Measurements from ENCODE around the gene KIR2DL1. TPM values are rescaled to one million over a fixed set of nuclear protein-coding genes. Genes with fewer than 3 reads are reported as not detected.
"Not testable (repeated sequence)": the region's sequence is repeated elsewhere in the genome, so short reads cannot be mapped to it uniquely, and the experiment has no call there.

The KIR2DL1 gene
- total RNA-seq, 1 experiment from 2014 or later, result not detected

- no peak overlapping the region for H3K4me2 ChIP-seq (ENCODE audit: insufficient read depth, insufficient read length, low read length)
- no CpG with 5 or more reads among the region's 13 CpGs for WGBS (ENCODE audit: extremely low coverage, insufficient read length, low lambda C conversion rate)
- no peaks in the 10 kb centered on the region for H3K79me2 ChIP-seq (ENCODE audit: insufficient read depth, low read length)
- H3K27ac Mint-ChIP-seq, result no peak overlapping the region
- H2AK5ac ChIP-seq (ENCODE audit: insufficient read length, low read length), result no peak overlapping the region
- H4K91ac ChIP-seq (ENCODE audit: insufficient read length, low read depth, low read length), result no peak overlapping the region
- peaks cover 18 to 47% (median 24%) of the 10 kb centered on the region in 3 experiments; a peak in 6 of 7 replicates for H3K36me3 Mint-ChIP-seq (ENCODE audit: insufficient read depth in 1 of 3, low read depth in 3 of 3)
- no peaks in the 10 kb centered on the region for H4K20me1 ChIP-seq (ENCODE audit: control insufficient read depth, insufficient read depth, insufficient read length)
- H3K79me1 ChIP-seq (ENCODE audit: insufficient read depth, low read depth, low read length, poor library complexity, severe bottlenecking), result no peaks in the 10 kb centered on the region
- H2BK20ac ChIP-seq (ENCODE audit: low read depth, low read length, poor library complexity, severe bottlenecking), result no peak overlapping the region
- H3T11ph ChIP-seq (ENCODE audit: low read length), result no peak overlapping the region
- TF ChIP-seq CTCF (conservative IDR thresholded peaks at IDR 0.05), result no peak
- no peak overlapping the region for H3K27ac ChIP-seq (ENCODE audit: insufficient read length, low read depth, low read length)
- no peak overlapping the region for H4K8ac ChIP-seq (replicated peaks; ENCODE audit: insufficient read length, low read depth, low read length)
- H4K5ac ChIP-seq (ENCODE audit: insufficient read length, low read depth, low read length), result no peak overlapping the region
- no peak for DNase-seq
- no peaks in the 10 kb centered on the region for H3K27me3 ChIP-seq (ENCODE audit: insufficient read depth, low read length)
- H3K4me3 Mint-ChIP-seq, result no peak overlapping the region
- H2BK120ac ChIP-seq (ENCODE audit: low read depth, low read length, poor library complexity, severe bottlenecking), result no peak overlapping the region
- no peak overlapping the region for H3K14ac ChIP-seq (ENCODE audit: insufficient read depth, low read length)
- H3K9me3 Mint-ChIP-seq, result peaks cover 87 to 90% of the 10 kb centered on the region in 2 experiments
- H2AFZ ChIP-seq (ENCODE audit: low read length), result no peak overlapping the region
- H3K4me1 ChIP-seq (ENCODE audit: insufficient read depth, low read length), result no peaks in the 10 kb centered on the region
- peaks cover 65% of the 10 kb centered on the region for H3K9me3 ChIP-seq (ENCODE audit: control insufficient read depth, low read depth, low read length)
- H3K56ac ChIP-seq (ENCODE audit: insufficient read length, low read depth, low read length), result no peak overlapping the region
- no peak overlapping the region for H3K23ac ChIP-seq (ENCODE audit: insufficient read length, low read depth, low read length)
- no peak overlapping the region for H3K9ac ChIP-seq (ENCODE audit: extremely low read depth, insufficient read length, low read length)
- peaks cover 5% of the 10 kb centered on the region for H3K27me3 Mint-ChIP-seq (ENCODE audit: low read depth)
- H3K18ac ChIP-seq (ENCODE audit: insufficient read length, low read depth, low read length), result no peak overlapping the region
- no peaks in the 10 kb centered on the region for H3K23me2 ChIP-seq (ENCODE audit: insufficient read length, low read depth, low read length, poor library complexity, severe bottlenecking)
- no peak overlapping the region for H2BK12ac ChIP-seq (ENCODE audit: insufficient read length, low read depth, low read length)
- no peaks in the 10 kb centered on the region for H3K4me1 Mint-ChIP-seq
- no peak overlapping the region for H2BK15ac ChIP-seq (ENCODE audit: low read depth, low read length)
- H3K4ac ChIP-seq (ENCODE audit: low read depth, low read length), result no peak overlapping the region
- no peak overlapping the region for H2BK5ac ChIP-seq (ENCODE audit: insufficient read length, low read length)
These were observed 29.8 kb upstream of the KIR2DL1 start for GRCh38 chr19:54739587-54740497.

GRCh38 chr19:54741950-54742349 lies 27.6 kb upstream of the KIR2DL1 start:
- H3K4me1 ChIP-seq (ENCODE audit: insufficient read depth, low read length); DNase-seq; H4K5ac ChIP-seq (ENCODE audit: insufficient read length, low read depth, low read length); H2BK5ac ChIP-seq (ENCODE audit: insufficient read length, low read length); H3K27me3 ChIP-seq (ENCODE audit: insufficient read depth, low read length); H3K27me3 Mint-ChIP-seq (ENCODE audit: low read depth); H3K23ac ChIP-seq (ENCODE audit: insufficient read length, low read depth, low read length); H3K27ac Mint-ChIP-seq; H3K18ac ChIP-seq (ENCODE audit: insufficient read length, low read depth, low read length); H4K20me1 ChIP-seq (ENCODE audit: control insufficient read depth, insufficient read depth, insufficient read length); H3K56ac ChIP-seq (ENCODE audit: insufficient read length, low read depth, low read length); H2AFZ ChIP-seq (ENCODE audit: low read length); H3K14ac ChIP-seq (ENCODE audit: insufficient read depth, low read length); H3K23me2 ChIP-seq (ENCODE audit: insufficient read length, low read depth, low read length, poor library complexity, severe bottlenecking); H3T11ph ChIP-seq (ENCODE audit: low read length); H2BK12ac ChIP-seq (ENCODE audit: insufficient read length, low read depth, low read length); H2AK5ac ChIP-seq (ENCODE audit: insufficient read length, low read length); H2BK20ac ChIP-seq (ENCODE audit: low read depth, low read length, poor library complexity, severe bottlenecking); H2BK120ac ChIP-seq (ENCODE audit: low read depth, low read length, poor library complexity, severe bottlenecking); H3K4ac ChIP-seq (ENCODE audit: low read depth, low read length); H3K79me1 ChIP-seq (ENCODE audit: insufficient read depth, low read depth, low read length, poor library complexity, severe bottlenecking); H3K4me1 Mint-ChIP-seq; H3K4me2 ChIP-seq (ENCODE audit: insufficient read depth, insufficient read length, low read length); H4K8ac ChIP-seq (replicated peaks; ENCODE audit: insufficient read length, low read depth, low read length); H4K91ac ChIP-seq (ENCODE audit: insufficient read length, low read depth, low read length); H3K79me2 ChIP-seq (ENCODE audit: insufficient read depth, low read length); H3K4me3 Mint-ChIP-seq; H3K9ac ChIP-seq (ENCODE audit: extremely low read depth, insufficient read length, low read length); H3K27ac ChIP-seq (ENCODE audit: insufficient read length, low read depth, low read length); H2BK15ac ChIP-seq (ENCODE audit: low read depth, low read length): not testable (repeated sequence)
- H3K9me3 ChIP-seq (ENCODE audit: control insufficient read depth, low read depth, low read length), result peaks cover 47% of the 10 kb centered on the region
- peaks cover 19 to 35% (median 20%) of the 10 kb centered on the region in 3 experiments; a peak in 6 of 7 replicates for H3K36me3 Mint-ChIP-seq (ENCODE audit: insufficient read depth in 1 of 3, low read depth in 3 of 3)
- H3K9me3 Mint-ChIP-seq, result peaks cover 87 to 89% of the 10 kb centered on the region in 2 experiments
- WGBS (ENCODE audit: extremely low coverage, insufficient read length, low lambda C conversion rate), result no CpG with 5 or more reads among the region's 5 CpGs

All from H9 (cell line).